Choroid plexus epithelial cell (primary cell): Measurements from ENCODE around the gene MYBBP1A.
"Not testable (repeated sequence)": the region's sequence is repeated elsewhere in the genome, so short reads cannot be mapped to it uniquely, and the experiment has no call there.

Experiments used
- DNase-seq: peaks from one replicate; pipeline ENCODE4 v3.0.0-alpha.2; 2010; ENCODE audit warnings: low read depth
- H3K4me3 ChIP-seq: 2 replicates; pipeline ENCODE4 v1.5.1; 2011; ENCODE audit warnings: low read depth, mild to moderate bottlenecking, control low read depth, low read length, moderate library complexity
- CTCF ChIP-seq: conservative IDR thresholded peaks from 2 replicates; pipeline ENCODE4 v1.5.1; 2011; ENCODE audit warnings: low read depth, mild to moderate bottlenecking, control low read depth, inconsistent platforms, low read length, moderate library complexity

MYBBP1A gene

GRCh38 chr17:4594406-4594805 lies 39.2 kb upstream of the MYBBP1A start:
- no peak overlapping the region for H3K4me3 ChIP-seq
- DNase-seq = no peak
- TF ChIP-seq CTCF = no peak

DNA sequence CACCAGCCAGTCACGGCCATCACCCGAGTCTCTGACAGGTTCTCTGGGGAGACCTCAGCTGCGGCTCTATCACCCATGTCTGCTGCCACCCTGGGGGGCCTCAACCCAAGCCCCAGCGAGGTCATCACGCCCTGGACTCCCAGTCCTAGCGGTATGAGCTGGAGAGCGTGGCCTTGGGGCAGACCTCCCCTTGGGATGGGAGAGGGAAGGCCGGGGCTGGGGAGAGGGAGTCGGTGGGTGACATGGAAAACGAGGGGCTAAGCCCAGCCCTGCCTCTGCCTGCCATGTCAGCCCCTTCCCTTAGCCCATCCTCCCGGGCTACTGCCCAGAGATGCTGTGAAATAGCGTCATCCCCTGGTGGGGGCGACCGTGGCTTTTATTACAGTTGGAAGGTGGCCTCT lies 37.8 kb upstream of the MYBBP1A start:
- no peak for DNase-seq
- H3K4me3 ChIP-seq = no peak overlapping the region
- TF ChIP-seq CTCF = no peak

DNA sequence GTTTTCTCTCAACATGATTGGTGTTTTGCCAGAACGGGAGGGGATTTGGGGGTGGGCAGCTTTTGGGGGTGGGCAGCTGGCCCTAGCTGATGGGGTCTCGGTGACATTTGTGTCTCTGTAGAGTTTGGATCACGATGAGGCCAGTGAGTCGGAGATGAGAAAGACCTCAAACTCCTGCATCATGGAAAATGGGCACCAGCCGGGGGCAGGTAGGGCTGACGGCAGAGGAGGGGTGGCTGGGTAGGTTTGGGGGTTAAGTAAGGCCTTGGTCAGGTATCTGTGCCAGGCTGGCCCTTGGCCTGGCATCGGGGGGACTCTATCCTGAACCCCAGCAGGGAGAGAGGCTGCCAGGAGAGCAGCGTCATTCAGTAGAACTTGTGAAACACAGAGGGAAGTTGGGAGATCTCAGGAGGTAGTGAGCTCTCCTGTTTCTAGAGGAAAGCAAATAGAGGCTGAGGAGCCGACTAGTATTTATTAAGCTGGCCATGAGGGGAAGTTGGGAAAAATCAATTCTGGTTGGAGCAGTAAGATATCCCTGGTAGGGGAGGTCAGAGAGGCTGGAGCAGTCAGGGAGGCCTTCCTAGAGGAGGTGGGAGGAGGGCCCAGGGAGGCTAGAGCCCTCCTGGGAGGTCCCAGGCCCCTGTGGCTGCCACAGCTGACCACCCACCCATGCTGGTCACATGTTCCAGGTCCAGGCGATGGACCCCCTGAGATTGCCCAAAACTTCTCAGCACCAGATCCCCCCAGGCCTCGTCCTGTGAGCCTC lies 37.2 kb upstream of the MYBBP1A start:
- H3K4me3 ChIP-seq = no peak overlapping the region
- no peak for DNase-seq
- no peak for TF ChIP-seq CTCF

GRCh38 chr17:4591529-4591928 lies 36.3 kb upstream of the MYBBP1A start:
- H3K4me3 ChIP-seq = no peak overlapping the region
- DNase-seq = peak; percentile 52
- no peak for TF ChIP-seq CTCF

GRCh38 chr17:4590981-4591453 lies 35.8 kb upstream of the MYBBP1A start:
- no peak for DNase-seq
- no peak for TF ChIP-seq CTCF
- H3K4me3 ChIP-seq = no peak overlapping the region

DNA sequence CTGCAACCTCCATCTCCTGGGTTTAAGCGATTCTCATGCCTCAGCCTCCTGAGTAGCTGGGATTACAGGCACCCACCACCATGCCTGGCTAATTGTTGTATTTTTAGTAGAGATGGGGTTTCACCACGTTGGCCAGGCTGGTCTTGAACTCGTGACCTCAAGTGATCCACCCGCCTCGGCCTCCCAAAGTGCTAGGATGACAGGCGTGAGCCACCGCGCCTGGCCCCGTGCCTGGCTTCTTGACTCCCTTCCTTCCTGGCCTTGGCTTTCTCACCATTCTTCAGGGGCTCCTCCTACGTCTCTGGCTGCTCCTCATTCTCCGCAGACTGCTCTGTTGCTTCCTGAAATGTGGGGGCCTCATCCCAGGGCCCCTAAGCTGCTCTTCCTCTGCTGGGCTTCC lies 34.9 kb upstream of the MYBBP1A start:
- not testable (repeated sequence) for H3K4me3 ChIP-seq, DNase-seq

GRCh38 chr17:4588898-4589625 lies 33.9 kb upstream of the MYBBP1A start:
- no peak for TF ChIP-seq CTCF

More at GRCh38 chr17:4588898-4589625, 33.9 kb upstream of the MYBBP1A start:
- H3K4me3 ChIP-seq = no peak overlapping the region
- no peak for DNase-seq
